ENCODE data around the gene SUGP2.

- TF ChIP-seq POLR2A (IDR thresholded peaks at IDR 0.05; ENCODE audit: low read depth, low read length) (no peak), TAF1 (IDR thresholded peaks at IDR 0.05; ENCODE audit: borderline replicate concordance, low read depth, low read length) (no peak)
Measured at GRCh38 chr19:19055701-19056100, 22.4 kb upstream of the SUGP2 start.

All from GM12892 (cell line).